HG03575 (cell line): ENCODE measurements around the gene VEGFC.

Source experiments
- ATAC-seq: cut with Tn5 transposase; IDR thresholded peaks from one replicate; pipeline ENCODE4 v1.9.1; 2021; ENCODE audit not compliant: unreplicated experiment, insufficient number of reproducible peaks, low FRiP score; ENCODE audit errors: extremely low read depth

Gene VEGFC

DNA sequence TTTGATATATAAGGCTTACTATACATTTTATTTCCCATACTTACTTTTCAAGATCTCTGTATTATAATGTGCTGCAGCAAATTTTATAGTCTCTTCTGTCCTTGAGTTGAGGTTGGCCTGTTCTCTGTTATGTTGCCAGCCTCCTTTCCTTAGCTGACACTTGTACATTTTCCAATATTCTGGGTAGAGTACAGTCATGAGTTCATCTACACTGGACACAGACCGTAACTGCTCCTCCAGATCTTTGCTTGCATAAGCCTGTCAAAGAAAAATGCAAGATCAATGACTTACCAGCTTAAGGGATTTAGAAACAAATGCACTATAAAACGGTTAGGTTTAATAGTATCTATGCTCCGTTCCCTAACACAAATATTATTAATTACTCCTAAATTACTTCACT is 63.2 kb downstream of the VEGFC start:
- no peak for ATAC-seq

DNA sequence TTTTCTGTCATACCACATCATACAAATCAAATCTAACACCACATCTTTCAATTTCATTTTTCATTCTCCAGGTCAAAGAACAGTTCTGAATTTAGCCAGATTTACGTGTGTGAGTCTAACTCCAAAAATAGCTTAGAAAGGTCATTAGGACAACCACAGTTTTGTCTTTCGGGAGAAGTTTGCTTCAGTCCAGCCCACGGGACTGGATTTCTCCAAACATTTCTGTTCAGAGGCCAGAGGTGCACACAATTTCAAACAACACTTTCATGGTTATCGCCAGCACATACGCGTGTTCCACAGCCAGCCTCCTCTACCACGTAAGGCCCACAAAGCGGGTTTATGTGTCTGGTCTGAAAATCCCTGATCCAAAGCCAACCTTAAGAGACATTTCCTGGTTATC is 65.9 kb downstream of the VEGFC start:
- no peak for ATAC-seq

DNA sequence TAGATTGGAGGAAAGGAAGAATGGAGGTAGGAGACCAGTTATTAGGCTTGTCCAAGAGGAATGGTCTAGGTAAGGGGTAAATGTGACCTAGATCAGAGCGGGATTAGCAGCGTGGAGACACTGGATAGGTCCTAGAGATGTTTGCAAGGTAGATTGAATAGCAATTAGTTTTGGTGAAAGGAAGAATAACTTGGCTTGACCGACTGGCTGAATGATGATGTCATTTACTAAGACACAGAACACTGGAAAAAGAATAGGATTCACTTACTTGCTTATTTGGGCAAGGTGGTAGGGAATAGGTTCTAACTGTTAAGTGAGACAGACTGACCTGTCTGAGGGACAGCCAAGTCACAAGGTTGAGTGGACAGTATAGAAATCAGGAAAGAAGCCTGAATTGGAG is 71.3 kb downstream of the VEGFC start:
- ATAC-seq: no peak

GRCh38 chr4:176718881-176719280 is 73.8 kb downstream of the VEGFC start:
- no peak for ATAC-seq

- ATAC-seq: no peak
Measured at GRCh38 chr4:176717237-176717636, 75.5 kb downstream of the VEGFC start.

- no peak for ATAC-seq
Measured at GRCh38 chr4:176709417-176709816, 83.3 kb downstream of the VEGFC start.

DNA sequence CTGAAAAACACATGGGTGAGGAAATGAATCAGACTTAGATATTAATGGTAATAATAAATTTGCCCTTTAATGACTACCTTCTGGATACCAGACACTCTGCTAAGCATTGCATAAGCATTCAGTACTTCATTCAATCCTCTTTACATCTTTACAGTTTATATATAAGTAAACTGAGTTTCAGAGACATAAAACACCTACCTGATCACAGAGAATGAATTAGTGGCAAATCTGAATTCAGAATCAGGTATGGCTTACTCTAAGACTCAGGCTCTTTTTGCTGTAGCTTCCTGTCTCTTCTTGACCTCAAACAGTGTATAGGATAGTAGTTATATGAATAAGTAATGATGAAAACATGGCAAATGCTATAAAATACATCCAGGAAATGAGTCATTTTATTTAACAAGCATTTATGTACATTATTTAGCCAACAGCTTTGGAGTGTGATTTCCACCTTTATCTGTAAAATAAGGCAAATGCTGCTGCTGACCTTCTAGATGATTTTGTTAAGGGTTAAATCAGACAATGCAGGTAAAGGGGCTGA is 83.9 kb downstream of the VEGFC start:
- no peak for ATAC-seq

- no peak for ATAC-seq
Measured at GRCh38 chr4:176690716-176691115, 102.0 kb downstream of the VEGFC start.

DNA sequence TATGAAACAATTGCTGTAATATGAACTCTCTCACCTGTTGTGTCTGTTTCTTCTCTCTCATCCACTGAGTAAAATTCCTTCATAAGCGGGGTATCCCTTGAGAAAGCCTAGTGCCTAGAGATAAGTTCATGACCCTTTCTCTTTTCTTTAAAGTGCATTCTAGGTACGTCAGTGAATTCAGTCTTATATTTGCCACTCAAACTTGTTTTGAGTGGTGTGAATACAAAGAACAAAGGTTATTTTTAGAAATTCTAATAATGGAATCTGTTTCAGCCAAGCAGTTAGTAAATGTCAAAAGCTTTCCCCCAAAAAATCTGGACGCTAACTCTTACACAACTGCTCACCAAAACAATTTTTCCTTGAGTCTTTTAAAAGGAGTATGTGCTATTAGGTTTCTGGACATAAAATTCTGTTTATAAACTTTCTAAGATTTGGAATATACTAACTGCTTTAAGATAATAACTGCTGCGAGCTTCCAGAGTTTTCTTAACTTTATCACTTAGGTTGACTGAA is 112.0 kb downstream of the VEGFC start:
- no peak for ATAC-seq

GRCh38 chr4:176676901-176677300 is 115.8 kb downstream of the VEGFC start:
- no peak for ATAC-seq

DNA sequence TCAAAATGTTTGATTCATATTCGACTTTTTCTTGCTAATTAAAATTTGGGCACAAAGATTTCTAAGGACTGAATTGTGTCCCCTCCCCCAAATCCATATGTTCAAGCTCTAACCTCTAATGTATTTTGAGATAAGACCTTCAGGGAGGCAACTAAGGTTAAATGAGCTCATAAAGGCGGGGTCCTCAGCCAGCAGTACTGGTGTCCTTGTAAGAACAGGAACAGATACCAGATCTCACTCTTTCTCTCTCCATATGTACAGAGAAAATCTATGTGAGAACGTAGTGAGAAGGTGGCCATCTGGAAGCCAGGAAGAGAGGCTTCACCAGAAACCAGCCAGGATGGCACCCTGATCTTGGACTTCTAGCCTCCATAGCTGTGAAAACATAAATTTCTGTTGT is 116.9 kb downstream of the VEGFC start:
- no peak for ATAC-seq

DNA sequence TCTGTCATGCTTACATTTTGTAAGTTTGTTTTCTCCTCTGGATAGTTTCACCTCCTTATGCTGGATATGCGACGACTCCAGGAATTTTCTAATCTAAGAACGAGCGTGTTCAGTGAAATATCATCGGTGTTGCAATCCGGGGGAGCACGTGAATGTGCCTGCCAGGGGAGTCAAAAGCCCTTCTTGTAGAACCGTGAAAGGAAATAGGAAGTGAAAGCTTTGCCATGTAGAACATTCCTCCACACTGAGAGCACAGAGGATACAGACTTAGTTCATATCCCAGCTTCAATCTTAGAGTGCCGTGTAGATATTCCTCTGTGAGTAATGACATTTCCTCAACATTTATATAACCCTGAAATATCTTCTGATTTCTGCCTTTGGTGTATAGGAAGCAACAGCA is 121.2 kb downstream of the VEGFC start:
- no peak for ATAC-seq

GRCh38 chr4:176668324-176668723 is 124.4 kb downstream of the VEGFC start:
- no peak for ATAC-seq

GRCh38 chr4:176664964-176665363 is 127.8 kb downstream of the VEGFC start:
- no peak for ATAC-seq

GRCh38 chr4:176660561-176660960 is 132.2 kb downstream of the VEGFC start:
- ATAC-seq: no peak

- ATAC-seq: no peak
Measured at GRCh38 chr4:176656108-176656507, 136.6 kb downstream of the VEGFC start.

DNA sequence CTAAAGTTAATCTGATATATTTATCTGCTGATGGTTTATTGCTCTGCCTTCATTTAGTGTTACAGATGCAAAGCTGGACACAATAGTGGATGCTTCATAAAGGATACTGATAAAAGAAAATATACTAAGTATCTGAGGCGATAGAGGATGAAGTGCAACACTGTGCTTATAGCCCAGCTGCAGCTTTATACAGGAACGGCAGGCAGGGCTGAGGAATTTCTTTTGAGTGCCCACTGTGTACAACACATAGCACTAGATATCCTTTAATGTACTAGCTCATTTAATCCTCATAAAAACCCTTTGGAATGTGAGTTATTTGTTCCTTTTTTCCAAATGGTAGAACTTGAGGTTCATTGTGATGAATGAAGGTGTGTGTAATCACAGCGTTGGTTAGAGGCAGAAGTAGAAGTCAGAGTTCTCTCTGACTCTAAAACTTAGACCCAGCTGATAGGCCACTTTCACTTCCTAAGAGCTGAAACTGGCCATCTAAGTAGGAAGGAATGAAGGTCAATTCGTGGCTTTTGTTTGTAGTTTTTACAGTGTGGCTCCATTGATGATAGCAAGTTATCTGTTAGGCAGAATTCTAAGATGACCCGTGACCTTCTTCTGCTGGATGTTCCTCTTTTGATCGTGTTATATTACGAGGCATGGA is 138.0 kb downstream of the VEGFC start:
- no peak for ATAC-seq

- ATAC-seq: no peak
Measured at GRCh38 chr4:176653401-176654220, 139.1 kb downstream of the VEGFC start.

DNA sequence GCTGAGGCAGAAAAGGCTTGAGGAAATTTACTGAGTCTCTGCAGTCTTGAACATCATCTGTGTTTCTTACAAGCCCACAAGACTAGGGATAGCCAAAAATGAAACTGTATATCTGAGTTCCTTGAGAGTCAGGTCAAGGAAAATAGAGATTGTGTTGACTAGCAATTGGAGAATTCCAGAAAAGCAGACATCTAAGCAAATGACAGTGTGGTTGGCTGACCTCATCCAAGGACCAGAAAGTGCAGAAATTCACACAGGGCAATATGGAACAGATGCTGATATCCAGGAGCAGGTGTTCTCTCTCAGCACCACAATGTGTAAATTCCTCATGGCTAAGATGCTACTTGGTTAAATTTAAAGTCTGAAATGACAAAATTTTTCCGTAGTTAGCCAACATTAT is 146.4 kb downstream of the VEGFC start:
- ATAC-seq: no peak

DNA sequence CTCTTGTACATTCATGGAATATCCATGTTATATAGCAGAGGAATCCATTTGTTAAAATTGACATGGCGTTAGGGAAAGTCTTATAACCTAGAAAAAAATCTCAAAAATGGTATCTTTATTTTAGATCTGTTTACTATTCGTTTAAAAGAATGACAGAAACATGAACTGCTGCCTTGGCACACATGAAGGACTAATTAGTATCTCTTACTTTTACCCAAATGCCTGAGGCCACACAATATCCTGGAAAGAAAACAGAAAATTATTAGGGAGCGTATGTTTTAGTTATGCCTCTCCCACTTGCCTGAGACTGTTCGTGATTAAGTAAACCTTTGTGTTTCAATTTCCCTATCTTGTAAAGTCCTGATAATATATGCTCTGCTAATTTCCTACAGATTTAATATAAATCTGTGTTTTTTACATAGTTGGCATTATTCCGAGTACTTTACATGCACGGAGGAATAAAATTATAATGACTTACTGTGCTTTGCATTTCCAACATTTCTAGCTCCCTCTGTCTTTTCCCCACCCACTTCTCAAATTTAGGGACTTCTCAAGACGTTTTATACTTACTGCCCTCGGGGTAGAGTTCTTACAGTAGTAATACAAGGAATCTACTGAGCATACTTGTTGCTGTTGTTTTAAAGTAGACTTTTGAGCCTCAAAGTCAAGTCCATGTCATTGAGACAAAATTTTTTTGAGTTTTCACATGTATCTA is 147.3 kb downstream of the VEGFC start:
- no peak for ATAC-seq
